HFFc6 (cell line): Measurements from ENCODE around the gene SCARB1. TPM values are rescaled to one million over a fixed set of nuclear protein-coding genes. Genes with fewer than 3 reads are reported as not detected.
A peak's percentile ranks its signal among the peaks of the same experiment; 100 is the strongest.
"Not testable (repeated sequence)": the region's sequence is repeated elsewhere in the genome, so short reads cannot be mapped to it uniquely, and the experiment has no call there.

ENCODE experiments used
- DNase-seq: peaks from one replicate; pipeline ENCODE4 v3.0.0-alpha.2; 2018
- H3K27ac Mint-ChIP-seq: 2 replicates; pipeline ENCODE4 v1.8.0; 2020; ENCODE audit warnings: mild to moderate bottlenecking, mixed read lengths
- H3K27me3 Mint-ChIP-seq: 2 replicates; pipeline ENCODE4 v1.8.0; 2021; ENCODE audit warnings: mild to moderate bottlenecking, moderate library complexity, mixed read lengths; ENCODE audit not compliant: insufficient read depth
- H3K36me3 Mint-ChIP-seq: 2 replicates; pipeline ENCODE4 v1.8.0; 2021; ENCODE audit warnings: low read depth, mixed read lengths
- H3K4me1 Mint-ChIP-seq: 2 replicates; pipeline ENCODE4 v1.8.0; 2020; ENCODE audit warnings: low read depth, mixed read lengths
- H3K4me3 Mint-ChIP-seq: 2 replicates; pipeline ENCODE4 v1.8.0; 2020; ENCODE audit warnings: mild to moderate bottlenecking, moderate library complexity, mixed read lengths
- H3K9me3 Mint-ChIP-seq: 2 replicates; pipeline ENCODE4 v1.8.0; 2020; ENCODE audit warnings: mild to moderate bottlenecking, mixed read lengths
- CTCF ChIP-seq: fragments of 200-600 bp; sonication (generic); IDR thresholded peaks from 2 replicates; pipeline ENCODE4 v1.5.0; 2021; ENCODE audit warnings: antibody characterized with exemption, mild to moderate bottlenecking
- long read RNA-seq: library from polyadenylated mRNA; unstranded; transcript quantifications from one replicate; pipeline ENCODE4 v2.0.0, GENCODE V29; 2019
- total RNA-seq, 6 experiments: library from RNA; stranded (reverse); fragmentation: NEBNext Ultra II Directional; extraction: Animal tissue kit (Norgen Biotek cat#: 25700); gene quantifications; 2 replicates in 1 of 6; 3 replicates in 5 of 6; pipeline ENCODE4 v1.2.3, GENCODE V29; 2021

The SCARB1 gene
- total RNA-seq, result 10 to 100 TPM; 34.8 to 46.3 (median 36.8) TPM
- long read RNA-seq, transcript SCARB1-201 (13 exons, 2,611 nt), result major isoform, 17 of 33 reads
- long read RNA-seq, partial matches to known transcripts, result 6 of 33 reads
- long read RNA-seq, other reads (novel, unspliced or antisense), result 6 of 33 reads

- Mint-ChIP-seq H3K36me3 (no peaks in the 10 kb centered on the region), H3K27ac (peak within 1 kb of the TSS; percentile 88), H3K4me3 (peak within 1 kb of the TSS; percentile 89), H3K27me3 (no peaks in the 10 kb centered on the region), H3K4me1 (peaks cover 24% of the 10 kb centered on the region), H3K9me3 (no peaks in the 10 kb centered on the region)
- no peak for TF ChIP-seq CTCF
- peak; percentile 60 for DNase-seq
These were observed at the start of gene SCARB1 for GRCh38 chr12:124863416-124864325. Gene SCARB1, minus strand, starts transcription at chr12:124863864. Its CDS starts 144 bp downstream, at chr12:124863720.

- H3K27me3 Mint-ChIP-seq, result peaks cover 57% of the 10 kb centered on the region
- DNase-seq, result not testable (repeated sequence)
- peak overlapping the region; percentile 99 for H3K27ac Mint-ChIP-seq
- H3K9me3 Mint-ChIP-seq, result peaks cover 30% of the 10 kb centered on the region
- peaks cover 60% of the 10 kb centered on the region for H3K4me1 Mint-ChIP-seq
- H3K4me3 Mint-ChIP-seq, result peak overlapping the region; percentile 98
- peaks cover 40% of the 10 kb centered on the region for H3K36me3 Mint-ChIP-seq
These were observed 49.0 kb upstream of the SCARB1 start for GRCh38 chr12:124912529-124913287.

- Mint-ChIP-seq H3K4me1 (peaks cover 55% of the 10 kb centered on the region), H3K4me3 (peak overlapping the region; percentile 84), H3K9me3 (peaks cover 30% of the 10 kb centered on the region), H3K27ac (peak overlapping the region; percentile 83), H3K36me3 (peaks cover 40% of the 10 kb centered on the region), H3K27me3 (peaks cover 57% of the 10 kb centered on the region)
- DNase-seq, result not testable (repeated sequence)
These were observed 47.9 kb upstream of the SCARB1 start for GRCh38 chr12:124911521-124911920.

- Mint-ChIP-seq H3K27ac (peak overlapping the region; percentile 83), H3K4me3 (peak overlapping the region; percentile 84), H3K36me3 (peaks cover 40% of the 10 kb centered on the region), H3K27me3 (peaks cover 57% of the 10 kb centered on the region), H3K4me1 (peaks cover 55% of the 10 kb centered on the region), H3K9me3 (peaks cover 30% of the 10 kb centered on the region)
- peak; percentile 65 for DNase-seq
- no peak for TF ChIP-seq CTCF
These were observed 47.2 kb upstream of the SCARB1 start for GRCh38 chr12:124910561-124911478.

GRCh38 chr12:124909831-124910560 lies 46.3 kb upstream of the SCARB1 start:
- peak overlapping the region; percentile 84 for H3K4me3 Mint-ChIP-seq
- TF ChIP-seq CTCF, result no peak
- peak overlapping the region; percentile 83 for H3K27ac Mint-ChIP-seq
- H3K9me3 Mint-ChIP-seq, result peaks cover 30% of the 10 kb centered on the region
- H3K4me1 Mint-ChIP-seq, result peaks cover 54% of the 10 kb centered on the region
- peaks cover 40% of the 10 kb centered on the region for H3K36me3 Mint-ChIP-seq
- peaks cover 57% of the 10 kb centered on the region for H3K27me3 Mint-ChIP-seq
- DNase-seq, result peak; percentile 50
